ENCODE measurements around the gene PRDM11. TPM values are rescaled to one million over a fixed set of nuclear protein-coding genes. Genes with fewer than 3 reads are reported as not detected.

PRDM11 gene
- total and polyA plus RNA-seq, 7 donors = 2.3 to 14.2 (median 7.2) TPM

GRCh38 chr11:45204761-45205160 is 58.3 kb downstream of the PRDM11 start:
- Histone ChIP-seq H3K4me3 (no peak overlapping the region), H3K4me1 (peaks cover 8% of the 10 kb centered on the region)
- no peak for DNase-seq

DNA sequence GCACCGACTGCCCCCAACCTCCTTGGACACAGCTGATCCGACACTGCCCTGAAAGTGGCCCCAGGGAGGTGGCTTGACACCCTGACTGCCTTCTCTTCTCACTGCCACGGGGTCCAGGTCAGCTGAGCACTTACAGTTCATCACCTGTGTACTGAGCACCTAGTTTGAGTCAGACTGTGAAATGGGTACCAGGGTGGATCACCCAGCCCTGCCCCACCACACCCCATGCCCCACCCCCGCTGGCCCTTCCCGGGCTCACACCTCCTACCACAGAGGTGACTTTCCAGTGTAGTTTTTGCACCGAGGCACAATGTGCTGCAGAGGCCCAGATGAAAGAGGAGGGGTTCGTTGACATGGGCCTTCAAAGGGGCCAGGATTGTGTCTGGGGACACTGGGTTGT is 59.5 kb downstream of the PRDM11 start:
- WGBS, 3 donors = 72 to 82% (median 81%) methylated on average over 7 of the region's 7 CpGs
- H3K4me3 ChIP-seq = no peak overlapping the region

More at GRCh38 chr11:45204761-45205160, 58.3 kb downstream of the PRDM11 start:
- intact Hi-C loops (cut with DNase I) = no loop called here
- ATAC-seq = no peak
- H3K9me3 ChIP-seq = no peaks in the 10 kb centered on the region
- no peak overlapping the region for H3K27ac ChIP-seq
- no peak for TF ChIP-seq CTCF (IDR thresholded peaks at IDR 0.05)
- H3K27me3 ChIP-seq (ENCODE audit: insufficient read depth in 3 of 3, low read length in 2 of 3) = no peaks in the 10 kb centered on the region
- peaks cover 0 to 5% of the 10 kb centered on the region in 2 donors for H3K36me3 ChIP-seq (ENCODE audit: insufficient read depth in 1 of 2, low read depth in 1 of 2)
- WGBS, 3 donors = 73 to 81% (median 74%) methylated on average over 8 of the region's 8 CpGs

GRCh38 chr11:45208135-45208534 is 61.7 kb downstream of the PRDM11 start:
- Histone ChIP-seq H3K9me3 (no peaks in the 10 kb centered on the region), H3K27me3 (ENCODE audit: insufficient read depth in 3 of 3, low read length in 2 of 3) (no peaks in the 10 kb centered on the region), H3K27ac (no peak overlapping the region), H3K4me1 (peaks cover 16% of the 10 kb centered on the region), H3K36me3 (ENCODE audit: insufficient read depth in 1 of 2, low read depth in 1 of 2) (peaks cover 0 to 13% of the 10 kb centered on the region in 2 donors), H3K4me3 (no peak overlapping the region)
- no peak for ATAC-seq
- TF ChIP-seq CTCF (IDR thresholded peaks at IDR 0.05) = no peak
- 80 to 87% (median 82%) methylated on average over 8 of the region's 8 CpGs for WGBS, 3 donors
- intact Hi-C loops (cut with DNase I) = no loop called here
- no peak for DNase-seq

More for the DNA sequence above, 59.5 kb downstream of the PRDM11 start:
- Histone ChIP-seq H3K36me3 (ENCODE audit: insufficient read depth in 1 of 2, low read depth in 1 of 2) (peaks cover 0 to 5% of the 10 kb centered on the region in 2 donors), H3K27ac (no peak overlapping the region), H3K4me1 (peaks cover 16% of the 10 kb centered on the region), H3K27me3 (ENCODE audit: insufficient read depth in 3 of 3, low read length in 2 of 3) (no peaks in the 10 kb centered on the region), H3K9me3 (no peaks in the 10 kb centered on the region)
- ATAC-seq (no peak), DNase-seq (no peak)
- intact Hi-C loops (cut with DNase I) = no loop called here
- no peak for TF ChIP-seq CTCF (IDR thresholded peaks at IDR 0.05)

DNA sequence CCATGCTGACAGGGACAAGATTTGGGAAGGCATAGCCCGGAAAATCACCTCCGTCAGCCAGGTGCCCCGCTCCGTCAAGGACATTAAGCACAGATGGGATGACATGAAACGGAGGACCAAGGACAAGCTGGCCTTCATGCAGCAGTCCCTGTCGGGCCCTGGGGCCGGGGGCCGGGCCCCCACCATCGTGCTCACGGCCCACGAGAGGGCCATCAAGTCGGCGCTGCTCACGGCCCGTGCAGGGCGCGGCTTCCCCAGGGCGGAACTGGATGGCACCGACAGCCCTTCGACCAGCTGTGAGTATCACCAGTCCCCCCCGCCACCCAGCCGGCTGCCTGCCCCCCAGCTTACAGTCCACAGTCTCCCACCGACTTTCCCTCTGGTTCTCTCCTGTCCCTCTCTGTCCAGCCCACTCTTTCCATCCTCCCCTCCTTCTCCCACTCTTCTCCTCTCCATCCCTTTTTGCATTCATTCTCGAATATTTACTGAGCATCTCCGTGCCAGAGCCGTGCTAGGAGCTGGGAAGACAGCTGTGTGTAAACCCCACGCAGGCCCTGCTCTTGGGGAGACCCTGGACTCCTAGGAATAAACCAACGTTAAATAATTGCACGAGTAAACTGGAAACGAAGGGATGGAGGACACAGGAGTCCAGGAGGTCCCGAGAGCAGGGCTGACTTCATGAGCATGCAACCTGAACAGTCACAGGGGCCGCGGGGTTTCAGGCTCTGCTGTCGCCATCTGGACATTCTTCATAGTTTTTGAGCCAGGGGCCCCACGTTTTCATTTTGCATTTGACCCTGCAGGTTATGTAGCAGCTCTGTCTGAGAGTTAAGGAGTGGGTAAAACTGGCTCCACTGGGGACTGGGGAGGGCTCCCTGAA is 62.8 kb downstream of the PRDM11 start:
- no peak for TF ChIP-seq CTCF (IDR thresholded peaks at IDR 0.05)
- intact Hi-C loops (cut with DNase I) = no loop called here
- Histone ChIP-seq H3K4me1 (peaks cover 24% of the 10 kb centered on the region), H3K27me3 (ENCODE audit: insufficient read depth in 3 of 3, low read length in 2 of 3) (no peaks in the 10 kb centered on the region), H3K4me3 (peak overlapping the region; percentile 37), H3K36me3 (ENCODE audit: insufficient read depth in 1 of 2, low read depth in 1 of 2) (peaks cover 0 to 13% of the 10 kb centered on the region in 2 donors), H3K9me3 (no peaks in the 10 kb centered on the region), H3K27ac (peak overlapping the region; percentile 63)
- no peak for DNase-seq
- WGBS, 3 donors = 65 to 76% (median 66%) methylated on average over 30 to 35 of the region's 35 CpGs
- ATAC-seq = peak in 2 of 4 donors; percentile 3 to 5

All from psoas muscle (tissue), 8 donors.